ENCODE results near the gene RAB24.

RAB24 gene

GRCh38 chr5:177325868-177326381 is 22.4 kb upstream of the RAB24 start:
- no peak overlapping the region for H3K4me3 ChIP-seq (ENCODE audit: low read depth, low read length)
- TF ChIP-seq CTCF (IDR thresholded peaks at IDR 0.05; ENCODE audit: low read depth, low read length) = no peak

GRCh38 chr5:177320879-177321278 is 17.4 kb upstream of the RAB24 start:
- no peak overlapping the region for H3K4me3 ChIP-seq (ENCODE audit: low read depth, low read length)
- TF ChIP-seq CTCF (IDR thresholded peaks at IDR 0.05; ENCODE audit: low read depth, low read length) = no peak

GRCh38 chr5:177319913-177320588 is 16.5 kb upstream of the RAB24 start:
- no peak overlapping the region for H3K4me3 ChIP-seq (ENCODE audit: low read depth, low read length)
- TF ChIP-seq CTCF (IDR thresholded peaks at IDR 0.05; ENCODE audit: low read depth, low read length) = no peak

GRCh38 chr5:177317959-177318377 is 14.4 kb upstream of the RAB24 start:
- peak; percentile 83 for TF ChIP-seq CTCF (IDR thresholded peaks at IDR 0.05; ENCODE audit: low read depth, low read length)
- no peak overlapping the region for H3K4me3 ChIP-seq (ENCODE audit: low read depth, low read length)

- no peak for TF ChIP-seq CTCF (IDR thresholded peaks at IDR 0.05; ENCODE audit: low read depth, low read length)
- no peak overlapping the region for H3K4me3 ChIP-seq (ENCODE audit: low read depth, low read length)
Observed at GRCh38 chr5:177316005-177316404, 12.5 kb upstream of the RAB24 start.

- no peak for TF ChIP-seq CTCF (IDR thresholded peaks at IDR 0.05; ENCODE audit: low read depth, low read length)
- H3K4me3 ChIP-seq (ENCODE audit: low read depth, low read length) = no peak overlapping the region
Observed at GRCh38 chr5:177315411-177315810, 11.9 kb upstream of the RAB24 start.

All from WI38 (cell line).